Glutamatergic neuron (in vitro differentiated cells): ENCODE measurements around the gene VAMP5. TPM values are rescaled to one million over a fixed set of nuclear protein-coding genes. Genes with fewer than 3 reads are reported as not detected.
"Not testable (repeated sequence)": the region's sequence is repeated elsewhere in the genome, so short reads cannot be mapped to it uniquely, and the experiment has no call there.

ENCODE experiments used
- DNase-seq: peaks from one replicate; pipeline ENCODE4 v3.0.0; 2022
- H3K27ac Mint-ChIP-seq: one replicate; pipeline ENCODE4 v1.8.0; 2020; ENCODE audit warnings: mild to moderate bottlenecking, mixed read lengths, inconsistent platforms; ENCODE audit not compliant: unreplicated experiment
- H3K27me3 Mint-ChIP-seq: one replicate; pipeline ENCODE4 v1.8.0; 2020; ENCODE audit warnings: mild to moderate bottlenecking, moderate library complexity, mixed read lengths, inconsistent platforms; ENCODE audit not compliant: unreplicated experiment
- H3K36me3 Mint-ChIP-seq: one replicate; pipeline ENCODE4 v1.8.0; 2020; ENCODE audit warnings: mild to moderate bottlenecking, mixed read lengths, inconsistent platforms; ENCODE audit not compliant: unreplicated experiment
- H3K4me1 Mint-ChIP-seq: one replicate; pipeline ENCODE4 v1.8.0; 2020; ENCODE audit warnings: mild to moderate bottlenecking, low read depth, mixed read lengths, inconsistent platforms; ENCODE audit not compliant: unreplicated experiment
- H3K4me3 Mint-ChIP-seq: one replicate; pipeline ENCODE4 v1.8.0; 2020; ENCODE audit warnings: mild to moderate bottlenecking, mixed read lengths, inconsistent platforms; ENCODE audit not compliant: unreplicated experiment
- H3K9me3 Mint-ChIP-seq: one replicate; pipeline ENCODE4 v1.8.0; 2020; ENCODE audit warnings: mild to moderate bottlenecking, moderate library complexity, mixed read lengths, inconsistent platforms; ENCODE audit not compliant: unreplicated experiment
- total RNA-seq: library from RNA; stranded (reverse); fragmentation: NEBNext Ultra II Directional; extraction: Animal tissue kit (Norgen Biotek cat#: 25700); gene quantifications from one replicate; pipeline ENCODE4 v1.2.1, GENCODE V29; 2021; ENCODE audit not compliant: unreplicated experiment
- TF ChIP-seq, protein P1 (sequence below): fragments of 200-600 bp; sonication (generic); IDR thresholded peaks from one replicate; pipeline ENCODE4 v1.5.0; 2021; ENCODE audit not compliant: partially characterized antibody, unreplicated experiment

VAMP5 gene
- total RNA-seq, 1 donor from 2014 or later: 1.4 TPM

DNA sequence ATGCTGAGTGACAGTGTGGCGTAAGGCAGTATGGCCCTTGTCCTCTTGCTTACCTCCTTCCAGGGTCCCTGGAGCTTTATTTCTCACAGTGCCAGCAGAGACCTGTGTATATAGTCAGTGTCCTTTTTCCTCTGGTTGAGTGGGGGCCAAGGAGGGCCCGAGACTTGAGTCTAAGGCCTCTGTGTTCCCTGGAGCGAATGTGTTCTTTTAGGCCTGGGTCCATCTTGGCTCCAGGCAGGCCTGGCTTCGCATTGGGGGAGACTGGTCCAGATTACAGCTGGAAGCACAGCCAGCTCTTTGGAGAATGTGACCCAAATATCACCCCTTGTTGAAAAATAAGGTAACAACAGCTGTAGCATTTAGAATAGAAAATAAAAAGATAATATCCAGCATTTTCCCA, 5.0 kb downstream of the VAMP5 start:
- no peaks in the 10 kb centered on the region for H3K36me3 Mint-ChIP-seq
- H3K27me3 Mint-ChIP-seq: peaks cover 4% of the 10 kb centered on the region
- peaks cover 6% of the 10 kb centered on the region for H3K9me3 Mint-ChIP-seq
- H3K27ac Mint-ChIP-seq: no peak overlapping the region
- DNase-seq: no peak
- TF ChIP-seq, protein P1, sequence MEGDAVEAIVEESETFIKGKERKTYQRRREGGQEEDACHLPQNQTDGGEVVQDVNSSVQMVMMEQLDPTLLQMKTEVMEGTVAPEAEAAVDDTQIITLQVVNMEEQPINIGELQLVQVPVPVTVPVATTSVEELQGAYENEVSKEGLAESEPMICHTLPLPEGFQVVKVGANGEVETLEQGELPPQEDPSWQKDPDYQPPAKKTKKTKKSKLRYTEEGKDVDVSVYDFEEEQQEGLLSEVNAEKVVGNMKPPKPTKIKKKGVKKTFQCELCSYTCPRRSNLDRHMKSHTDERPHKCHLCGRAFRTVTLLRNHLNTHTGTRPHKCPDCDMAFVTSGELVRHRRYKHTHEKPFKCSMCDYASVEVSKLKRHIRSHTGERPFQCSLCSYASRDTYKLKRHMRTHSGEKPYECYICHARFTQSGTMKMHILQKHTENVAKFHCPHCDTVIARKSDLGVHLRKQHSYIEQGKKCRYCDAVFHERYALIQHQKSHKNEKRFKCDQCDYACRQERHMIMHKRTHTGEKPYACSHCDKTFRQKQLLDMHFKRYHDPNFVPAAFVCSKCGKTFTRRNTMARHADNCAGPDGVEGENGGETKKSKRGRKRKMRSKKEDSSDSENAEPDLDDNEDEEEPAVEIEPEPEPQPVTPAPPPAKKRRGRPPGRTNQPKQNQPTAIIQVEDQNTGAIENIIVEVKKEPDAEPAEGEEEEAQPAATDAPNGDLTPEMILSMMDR: no peak
- H3K4me1 Mint-ChIP-seq: peaks cover 2% of the 10 kb centered on the region
- H3K4me3 Mint-ChIP-seq: no peak overlapping the region

DNA sequence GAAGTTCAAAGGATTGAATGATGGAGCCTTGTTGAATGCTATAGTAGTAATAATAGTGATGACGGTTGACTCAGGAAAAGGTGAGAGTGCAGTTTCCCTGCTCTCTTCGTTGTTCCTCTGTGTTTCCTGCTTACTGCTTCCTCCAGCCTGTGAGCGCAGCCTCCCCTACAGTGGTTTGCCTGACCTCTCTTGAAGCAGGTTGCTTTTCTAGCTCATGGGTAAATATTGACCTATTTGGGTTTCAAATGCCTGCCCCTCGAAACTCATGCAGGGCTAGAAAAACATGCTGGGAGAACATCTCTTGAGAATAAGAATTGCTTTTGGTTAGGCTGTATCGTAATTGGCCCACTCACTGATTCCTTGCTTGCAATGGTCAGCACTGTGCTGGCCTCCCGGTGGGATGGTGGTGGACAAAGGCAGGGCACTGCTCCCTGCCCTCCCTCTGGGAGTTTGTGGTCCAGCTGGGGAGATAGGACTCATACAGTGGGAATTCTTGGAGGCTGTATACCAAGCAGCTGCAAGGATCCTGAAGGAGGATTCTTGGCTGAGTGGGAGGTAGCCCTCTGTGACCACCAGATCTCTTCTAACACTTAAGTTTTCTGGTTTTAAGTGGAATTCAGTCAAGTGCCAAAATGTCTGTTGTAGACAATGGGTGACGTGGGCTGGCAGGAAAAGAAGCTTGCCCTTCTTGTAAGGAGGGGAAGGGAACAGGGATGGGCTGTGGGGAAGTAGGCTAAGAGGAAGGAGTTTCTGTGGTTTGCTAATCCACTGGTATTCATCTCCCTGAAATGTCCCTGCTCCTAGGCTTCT, 6.0 kb downstream of the VAMP5 start:
- no peak for DNase-seq
- no peaks in the 10 kb centered on the region for H3K36me3 Mint-ChIP-seq
- TF ChIP-seq, protein P1: no peak
- H3K4me3 Mint-ChIP-seq: no peak overlapping the region
- peaks cover 2% of the 10 kb centered on the region for H3K4me1 Mint-ChIP-seq
- peaks cover 6% of the 10 kb centered on the region for H3K9me3 Mint-ChIP-seq
- no peak overlapping the region for H3K27ac Mint-ChIP-seq
- H3K27me3 Mint-ChIP-seq: peaks cover 3% of the 10 kb centered on the region

DNA sequence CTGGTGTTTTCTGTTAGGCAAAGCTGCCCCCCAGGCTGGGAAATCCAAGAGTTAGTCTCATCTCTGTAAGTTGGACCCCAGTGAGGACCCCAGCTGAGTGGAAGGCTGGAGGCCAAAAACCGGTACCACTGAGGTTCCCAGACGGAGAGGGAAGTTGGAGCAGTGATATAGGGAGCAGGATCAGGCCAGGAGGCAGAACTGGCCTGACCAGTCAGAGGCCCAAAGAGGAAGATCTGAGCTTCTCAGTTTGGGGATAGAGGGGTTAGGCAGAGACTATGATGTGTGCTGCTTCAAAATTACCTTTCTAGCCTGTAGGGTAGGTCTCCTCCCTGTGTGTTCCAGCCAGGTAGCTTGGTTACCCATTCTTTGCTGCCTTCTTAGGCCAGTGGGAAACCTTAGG, 6.7 kb downstream of the VAMP5 start:
- no peak overlapping the region for H3K27ac Mint-ChIP-seq
- no peak overlapping the region for H3K4me3 Mint-ChIP-seq
- TF ChIP-seq, protein P1: no peak
- no peaks in the 10 kb centered on the region for H3K36me3 Mint-ChIP-seq
- H3K9me3 Mint-ChIP-seq: peaks cover 12% of the 10 kb centered on the region
- peaks cover 2% of the 10 kb centered on the region for H3K4me1 Mint-ChIP-seq
- no peak for DNase-seq
- H3K27me3 Mint-ChIP-seq: peaks cover 9% of the 10 kb centered on the region

DNA sequence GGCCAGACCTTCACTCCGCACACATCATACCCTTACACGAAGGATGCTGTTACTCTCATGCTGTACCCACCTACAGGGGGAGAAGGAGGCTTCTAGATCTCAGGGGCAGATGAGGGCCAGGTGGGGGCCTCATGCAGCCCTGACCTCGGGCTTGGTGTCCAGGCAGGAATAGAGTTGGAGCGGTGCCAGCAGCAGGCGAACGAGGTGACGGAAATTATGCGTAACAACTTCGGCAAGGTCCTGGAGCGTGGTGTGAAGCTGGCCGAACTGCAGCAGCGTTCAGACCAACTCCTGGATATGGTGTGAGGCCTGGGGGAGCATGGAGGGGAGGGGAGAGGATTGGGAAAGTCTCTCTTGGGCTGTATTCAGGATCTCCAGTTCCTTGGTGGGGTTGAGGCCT, 7.3 kb downstream of the VAMP5 start:
- TF ChIP-seq, protein P1: no peak
- Mint-ChIP-seq H3K27ac (no peak overlapping the region), H3K36me3 (no peaks in the 10 kb centered on the region), H3K4me3 (no peak overlapping the region), H3K27me3 (peaks cover 12% of the 10 kb centered on the region), H3K4me1 (peaks cover 4% of the 10 kb centered on the region), H3K9me3 (peaks cover 14% of the 10 kb centered on the region)
- no peak for DNase-seq

DNA sequence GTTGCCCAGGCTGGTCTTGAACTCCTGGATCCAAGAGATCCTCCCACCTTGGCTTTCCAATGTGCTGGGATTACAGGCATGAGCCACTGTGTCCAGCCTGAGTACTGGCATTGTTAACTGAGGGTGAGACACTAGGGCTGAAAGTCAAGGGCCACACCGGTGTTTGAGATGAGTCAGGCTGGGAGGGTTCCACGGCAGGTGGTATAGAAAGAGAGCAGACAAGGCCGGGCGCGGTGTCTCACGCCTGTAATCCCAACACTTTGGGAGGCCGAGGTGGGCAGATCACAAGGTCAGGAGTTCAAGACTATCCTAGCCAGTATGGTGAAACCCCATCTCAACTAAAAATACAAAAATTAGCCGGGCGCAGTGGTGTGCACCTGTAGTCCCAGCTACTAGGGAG, 8.1 kb downstream of the VAMP5 start:
- not testable (repeated sequence) for H3K27ac Mint-ChIP-seq, H3K4me1 Mint-ChIP-seq, DNase-seq, H3K4me3 Mint-ChIP-seq, H3K36me3 Mint-ChIP-seq
- Mint-ChIP-seq H3K27me3 (peaks cover 12% of the 10 kb centered on the region), H3K9me3 (peaks cover 14% of the 10 kb centered on the region)
